Kidney (tissue), 14 donors: ENCODE results near the gene ATXN10. TPM values are rescaled to one million over a fixed set of nuclear protein-coding genes. Genes with fewer than 3 reads are reported as not detected.

ENCODE experiments used
- DNase-seq, 5 donors: peaks; one replicate each; pipeline ENCODE4 v3.0.0-alpha.2; 2013 to 2020
- FAIRE-seq: peaks from 2 replicates; lab custom pipeline; 2012; peaks lifted over from hg19 to GRCh38; lab: Jason Lieb, UNC
- H3K27ac ChIP-seq, 2 donors: one replicate each; pipeline ENCODE4 v1.7.0; 2013; ENCODE audit warnings: low read depth in 2 of 2, low read length in 2 of 2, inconsistent platforms in 1 of 2
- H3K27me3 ChIP-seq: one replicate; pipeline ENCODE4 v1.7.1; 2013; ENCODE audit warnings: low read length, inconsistent platforms; ENCODE audit not compliant: control insufficient read depth, insufficient read depth
- H3K36me3 ChIP-seq, 3 donors: one replicate each; pipeline versions ENCODE4 v1.7.0 to v1.7.1; 2013; ENCODE audit warnings: low read length in 3 of 3, control low read depth in 1 of 3, inconsistent platforms in 1 of 3; ENCODE audit not compliant: insufficient read depth in 3 of 3, control insufficient read depth in 2 of 3
- H3K4me1 ChIP-seq, 3 donors: one replicate each; pipeline versions ENCODE4 v1.7.0 to v1.7.1; 2013; ENCODE audit warnings: low read length in 3 of 3, inconsistent platforms in 1 of 3, low read depth in 1 of 3; ENCODE audit not compliant: control insufficient read depth in 2 of 3, insufficient read depth in 2 of 3
- H3K4me3 ChIP-seq, 3 donors: one replicate each; pipeline versions ENCODE4 v1.7.0 to v1.8.1; 2013; ENCODE audit warnings: low read length in 3 of 3, control low read depth in 1 of 3, inconsistent platforms in 1 of 3
- H3K9ac ChIP-seq, 3 donors: one replicate each; pipeline versions ENCODE4 v1.7.0 to v1.7.1; 2013; ENCODE audit warnings: low read length in 3 of 3, control low read depth in 1 of 3, inconsistent platforms in 1 of 3
- H3K9me3 ChIP-seq, 3 donors: one replicate each; pipeline versions ENCODE4 v1.7.0 to v1.7.1; 2013; ENCODE audit warnings: low read length in 3 of 3, control low read depth in 1 of 3, inconsistent platforms in 1 of 3; ENCODE audit not compliant: control insufficient read depth in 2 of 3, insufficient read depth in 1 of 3
- CTCF ChIP-seq: IDR thresholded peaks from 3 replicates; pipeline ENCODE4 v1.5.1; 2012; ENCODE audit warnings: mild to moderate bottlenecking, moderate library complexity, borderline replicate concordance; ENCODE audit not compliant: insufficient read depth; ENCODE audit errors: extremely low read depth
- intact Hi-C: fragments of 100-400 bp; cut with DNase I; formaldehyde crosslinking; loops from one replicate; pipeline ENCODE4 v1.11.1; 2022
- polyA plus RNA-seq: library from polyadenylated mRNA; stranded (reverse); fragments of 350-450 nt; fragmentation: Illumina TruSeq; extraction: RNeasy Lipid Tissue Mini Kit (QIAGEN cat#74804); gene quantifications from one replicate; pipeline ENCODE4 v1.2.3, GENCODE V29; 2014; ENCODE audit warnings: low read depth, low replicate concordance; ENCODE audit not compliant: insufficient read depth
- total RNA-seq: library from RNA; stranded (reverse); fragmentation: NEBNext Ultra II Directional; extraction: Animal tissue kit (Norgen Biotek cat#: 25700); gene quantifications from one replicate; pipeline ENCODE4 v1.2.1, GENCODE V29; 2021
- donor health status: control.
- donor health status: control.
- donor health status: control.
- donor health status: control.
- donor health status: control.
- donor health status: DM: yes; HTN: yes; CAD: no.
- donor health status: Normal renal cell carcinoma (clear cell type).

ATXN10 gene
- total and polyA plus RNA-seq, 2 donors from 2014 or later: 121 to 142 TPM

- Histone ChIP-seq H3K27ac (peak overlapping the region in 1 of 2 donors; percentile 19), H3K9me3 (no peaks in the 10 kb centered on the region), H3K9ac (peak overlapping the region; percentile 30 to 74 (median 52)), H3K36me3 (no peaks in the 10 kb centered on the region), H3K4me1 (peaks cover 4 to 15% (median 7%) of the 10 kb centered on the region in 3 donors), H3K4me3 (peak overlapping the region; percentile 59 to 84 (median 75)), H3K27me3 (no peaks in the 10 kb centered on the region)
- no peak for TF ChIP-seq CTCF
- DNase-seq: no peak
- no peak for FAIRE-seq
- intact Hi-C loops: no loop called here
Observed at GRCh38 chr22:45672564-45673481, 1.2 kb downstream of the ATXN10 start.

- Histone ChIP-seq H3K36me3 (no peaks in the 10 kb centered on the region), H3K9me3 (no peaks in the 10 kb centered on the region), H3K27me3 (no peaks in the 10 kb centered on the region), H3K9ac (peak overlapping the region in 1 of 3 donors; percentile 74), H3K4me3 (peak overlapping the region in 1 of 3 donors; percentile 84), H3K4me1 (peaks cover 4 to 15% (median 7%) of the 10 kb centered on the region in 3 donors), H3K27ac (no peak overlapping the region)
- no peak for DNase-seq
- intact Hi-C loops: no loop called here
- no peak for FAIRE-seq
- TF ChIP-seq CTCF: no peak
Observed at GRCh38 chr22:45673482-45674175, 2.0 kb downstream of the ATXN10 start.

- Histone ChIP-seq H3K27ac (no peak overlapping the region), H3K36me3 (no peaks in the 10 kb centered on the region), H3K4me3 (no peak overlapping the region), H3K9me3 (no peaks in the 10 kb centered on the region), H3K9ac (no peak overlapping the region), H3K4me1 (peaks cover 3 to 14% (median 4%) of the 10 kb centered on the region in 3 donors), H3K27me3 (no peaks in the 10 kb centered on the region)
- FAIRE-seq (no peak), DNase-seq (no peak)
- intact Hi-C loops: no loop called here
- no peak for TF ChIP-seq CTCF
Observed at GRCh38 chr22:45676024-45676423, 4.4 kb downstream of the ATXN10 start.
